Measurements from ENCODE around the gene CHPF.

The CHPF gene

DNA sequence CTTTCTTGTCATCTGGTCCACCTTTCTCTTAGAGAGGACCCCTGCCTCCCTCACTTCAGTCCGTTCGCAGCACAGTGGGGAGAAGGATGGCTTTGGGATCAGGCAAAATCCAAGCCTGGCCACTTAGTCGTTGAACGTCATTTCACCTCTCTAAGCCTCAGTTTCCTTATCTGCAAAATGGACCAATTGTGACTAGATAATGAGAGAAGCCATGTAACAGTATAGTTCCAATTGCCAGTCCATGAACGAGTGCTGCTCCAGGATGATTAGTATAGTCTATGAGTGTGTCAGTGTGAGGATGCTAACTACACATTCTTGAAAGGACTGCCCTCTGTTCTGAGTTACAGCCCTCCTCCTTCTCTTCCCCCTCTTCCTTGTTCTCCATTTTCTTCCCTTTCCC is 29.6 kb upstream of the CHPF start:
- FAIRE-seq (no peak), DNase-seq (ENCODE audit: insufficient read length) (no peak)
- TF ChIP-seq POLR2A (IDR thresholded peaks at IDR 0.05; ENCODE audit: low read depth, low read length): no peak
- TF ChIP-seq POLR2AphosphoS5 (IDR thresholded peaks at IDR 0.05; ENCODE audit: low read depth, low read length): no peak
- no peak for TF ChIP-seq TAF1 (IDR thresholded peaks at IDR 0.05; ENCODE audit: borderline replicate concordance, low read depth, low read length)

- TF ChIP-seq POLR2A (IDR thresholded peaks at IDR 0.05; ENCODE audit: low read depth, low read length) (no peak), POLR2AphosphoS5 (IDR thresholded peaks at IDR 0.05; ENCODE audit: low read depth, low read length) (no peak), TAF1 (IDR thresholded peaks at IDR 0.05; ENCODE audit: borderline replicate concordance, low read depth, low read length) (no peak)
- FAIRE-seq (no peak), DNase-seq (ENCODE audit: insufficient read length) (peak; percentile 16)
These were observed 28.8 kb upstream of the CHPF start, which contains the start of gene INHA for GRCh38 chr2:219572237-219573001. Gene INHA, plus strand, starts transcription at chr2:219572310. Its CDS starts 65 bp downstream, at chr2:219572375.

DNA sequence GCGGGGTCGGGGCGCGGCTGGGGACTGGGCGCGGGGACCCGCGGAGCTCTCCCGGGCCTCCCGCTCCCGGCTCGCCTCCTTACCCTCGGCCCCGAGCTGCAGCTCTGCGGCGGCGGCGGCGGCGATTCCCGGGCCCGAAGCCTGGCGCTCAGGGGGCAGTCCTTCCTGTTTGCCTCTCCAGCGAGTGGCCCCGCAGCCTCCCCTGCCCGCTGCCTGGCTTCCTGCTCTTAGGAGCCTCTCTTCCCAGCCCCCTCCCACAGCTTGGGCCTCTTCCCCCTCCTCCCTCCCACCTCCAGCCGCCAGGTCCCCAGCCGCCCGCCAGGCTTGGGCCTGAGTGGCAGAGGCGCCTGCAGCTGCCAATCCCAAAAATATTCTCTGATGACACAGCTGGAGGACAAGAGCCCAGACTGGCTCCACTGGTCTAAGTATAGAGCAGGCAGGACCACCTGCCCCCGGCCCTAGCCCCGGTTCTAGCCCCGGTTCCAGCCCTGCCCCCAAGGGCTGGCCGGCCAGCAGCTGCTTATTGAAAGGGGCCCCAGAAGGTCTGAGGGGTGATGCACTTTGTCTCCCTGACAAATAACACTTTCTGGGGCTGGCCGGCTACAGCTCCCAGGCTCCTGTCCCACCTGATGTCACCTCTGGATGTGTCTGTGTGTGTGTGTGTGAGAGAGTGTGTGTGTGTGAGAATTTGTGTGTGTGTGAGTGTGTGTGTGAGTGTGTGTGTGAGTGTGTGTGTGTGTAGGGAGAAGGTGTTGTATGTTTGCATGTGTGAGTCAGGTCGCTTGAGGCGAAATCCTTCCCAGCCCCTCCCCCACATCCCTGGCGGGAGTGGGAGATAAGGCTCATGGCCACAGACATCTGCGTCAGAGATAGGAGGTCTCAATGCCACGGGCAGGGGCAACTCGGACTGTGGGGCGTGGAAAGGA is 28.0 kb upstream of the CHPF start, which contains the start of gene OBSL1:
Gene OBSL1, minus strand, starts transcription at position 229 of the 926 bp plus-strand sequence. CDS start 307 bp downstream, outside the sequence.
- FAIRE-seq: no peak

DNA sequence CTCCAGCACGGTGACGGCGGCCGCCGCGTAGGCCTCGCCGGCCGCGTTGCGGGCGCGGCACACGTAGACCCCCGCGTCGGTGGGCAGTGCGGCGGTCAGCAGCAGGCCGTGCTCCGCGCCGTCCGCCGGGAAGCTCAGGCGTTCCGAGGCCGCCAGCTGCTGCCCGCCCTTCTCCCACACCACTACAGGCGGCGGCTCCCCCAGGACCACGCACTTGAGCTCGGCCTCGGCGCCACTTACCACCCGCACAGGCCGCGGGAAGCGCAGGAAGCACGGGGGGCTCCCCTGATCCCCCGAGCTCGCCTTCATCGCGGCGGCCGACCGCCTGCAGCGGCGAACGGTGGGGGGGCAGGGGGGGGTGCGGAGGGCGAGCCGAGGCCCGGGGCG is 27.3 kb upstream of the CHPF start:
- no peak for DNase-seq (ENCODE audit: insufficient read length)
- no peak for FAIRE-seq
- TF ChIP-seq TAF1 (IDR thresholded peaks at IDR 0.05; ENCODE audit: borderline replicate concordance, low read depth, low read length) (no peak), POLR2AphosphoS5 (IDR thresholded peaks at IDR 0.05; ENCODE audit: low read depth, low read length) (no peak), POLR2A (IDR thresholded peaks at IDR 0.05; ENCODE audit: low read depth, low read length) (no peak)

More for the DNA sequence above, 28.0 kb upstream of the CHPF start, which contains the start of gene OBSL1:
- DNase-seq (ENCODE audit: insufficient read length): peak; percentile 39
- TF ChIP-seq POLR2AphosphoS5 (IDR thresholded peaks at IDR 0.05; ENCODE audit: low read depth, low read length): no peak

DNA sequence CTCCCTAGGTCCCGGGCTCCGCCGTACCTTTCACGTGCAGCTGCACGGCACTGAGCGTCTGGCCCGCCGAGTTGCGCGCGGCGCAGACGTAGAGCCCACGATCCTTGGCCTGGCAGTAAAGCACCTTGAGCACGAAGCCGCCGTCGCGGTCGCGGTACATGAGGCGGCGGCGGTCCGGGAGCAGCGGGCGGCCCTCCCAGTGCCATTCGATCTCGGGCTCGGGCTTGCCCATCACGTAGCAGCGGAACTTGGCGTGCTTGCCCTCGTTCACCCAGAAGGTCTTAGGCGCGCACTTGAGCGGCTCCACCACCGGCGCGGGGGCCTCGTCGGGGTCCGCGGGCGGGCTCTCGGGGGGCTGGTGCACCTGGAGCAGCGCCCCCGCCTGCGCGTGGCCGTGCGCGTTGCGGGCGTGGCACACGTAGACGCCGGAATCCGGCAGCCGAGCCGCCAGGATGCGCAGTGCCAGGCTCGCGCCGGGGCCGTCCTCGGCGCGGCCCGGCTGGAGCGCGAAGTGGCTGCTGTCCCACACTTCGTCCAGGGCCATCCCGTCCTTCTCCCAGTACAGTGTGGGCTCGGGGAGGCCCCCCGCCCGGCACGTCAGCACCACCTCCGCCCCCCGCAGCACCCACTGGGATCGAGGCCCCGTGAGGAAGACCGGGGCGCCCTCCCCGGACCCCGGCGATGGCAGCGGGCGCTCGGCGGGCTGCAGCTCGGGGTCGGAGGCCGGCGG is 26.8 kb upstream of the CHPF start:
- DNase-seq (ENCODE audit: insufficient read length) (peak; percentile 21), FAIRE-seq (no peak)
- TF ChIP-seq POLR2A (IDR thresholded peaks at IDR 0.05; ENCODE audit: low read depth, low read length) (no peak), POLR2AphosphoS5 (IDR thresholded peaks at IDR 0.05; ENCODE audit: low read depth, low read length) (no peak)

DNA sequence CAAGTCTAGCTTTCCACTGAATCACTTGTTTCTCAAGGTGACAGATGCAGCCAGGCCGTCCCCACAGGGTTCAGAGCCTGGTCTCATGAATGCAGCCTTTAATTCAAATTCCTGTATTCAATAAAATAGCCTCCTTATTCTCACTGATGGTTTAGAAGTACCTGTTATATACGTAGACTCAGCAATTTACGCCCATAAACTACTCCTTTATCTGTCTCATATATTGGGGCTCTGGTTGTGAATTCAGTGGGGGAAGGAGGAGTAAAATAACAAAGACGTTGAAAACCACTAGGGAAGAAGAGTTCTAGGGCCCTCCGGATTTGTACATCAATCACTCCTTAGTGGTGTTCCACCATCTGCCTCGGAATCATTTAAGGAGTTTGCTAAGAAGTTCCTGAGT is 26.0 kb upstream of the CHPF start:
- TF ChIP-seq POLR2A (IDR thresholded peaks at IDR 0.05; ENCODE audit: low read depth, low read length) (no peak), POLR2AphosphoS5 (IDR thresholded peaks at IDR 0.05; ENCODE audit: low read depth, low read length) (no peak), TAF1 (IDR thresholded peaks at IDR 0.05; ENCODE audit: borderline replicate concordance, low read depth, low read length) (no peak)
- FAIRE-seq: no peak
- no peak for DNase-seq (ENCODE audit: insufficient read length)

GRCh38 chr2:219569041-219569440 is 25.4 kb upstream of the CHPF start:
- FAIRE-seq (no peak), DNase-seq (ENCODE audit: insufficient read length) (peak; percentile 7)
- TF ChIP-seq TAF1 (IDR thresholded peaks at IDR 0.05; ENCODE audit: borderline replicate concordance, low read depth, low read length) (no peak), POLR2AphosphoS5 (IDR thresholded peaks at IDR 0.05; ENCODE audit: low read depth, low read length) (no peak)

GRCh38 chr2:219567791-219568361 is 24.3 kb upstream of the CHPF start:
- DNase-seq (ENCODE audit: insufficient read length): no peak
- TF ChIP-seq POLR2AphosphoS5 (IDR thresholded peaks at IDR 0.05; ENCODE audit: low read depth, low read length) (no peak), TAF1 (IDR thresholded peaks at IDR 0.05; ENCODE audit: borderline replicate concordance, low read depth, low read length) (no peak), POLR2A (IDR thresholded peaks at IDR 0.05; ENCODE audit: low read depth, low read length) (no peak)
- no peak for FAIRE-seq

GRCh38 chr2:219567131-219567530 is 23.5 kb upstream of the CHPF start:
- no peak for TF ChIP-seq TAF1 (IDR thresholded peaks at IDR 0.05; ENCODE audit: borderline replicate concordance, low read depth, low read length)
- no peak for TF ChIP-seq POLR2AphosphoS5 (IDR thresholded peaks at IDR 0.05; ENCODE audit: low read depth, low read length)
- TF ChIP-seq POLR2A (IDR thresholded peaks at IDR 0.05; ENCODE audit: low read depth, low read length): no peak
- DNase-seq (ENCODE audit: insufficient read length) (peak; percentile 2), FAIRE-seq (no peak)

GRCh38 chr2:219566640-219567039 is 23.0 kb upstream of the CHPF start:
- DNase-seq (ENCODE audit: insufficient read length): peak; percentile 5

More at GRCh38 chr2:219566640-219567039, 23.0 kb upstream of the CHPF start:
- FAIRE-seq: no peak
- TF ChIP-seq POLR2A (IDR thresholded peaks at IDR 0.05; ENCODE audit: low read depth, low read length) (no peak), TAF1 (IDR thresholded peaks at IDR 0.05; ENCODE audit: borderline replicate concordance, low read depth, low read length) (no peak), POLR2AphosphoS5 (IDR thresholded peaks at IDR 0.05; ENCODE audit: low read depth, low read length) (no peak)
